ENCODE data around the gene RUVBL2. TPM values are rescaled to one million over a fixed set of nuclear protein-coding genes. Genes with fewer than 3 reads are reported as not detected.
"Not testable (repeated sequence)": the region's sequence is repeated elsewhere in the genome, so short reads cannot be mapped to it uniquely, and the experiment has no call there.

The RUVBL2 gene
- total RNA-seq, 1 donor from 2014 or later: 106 TPM

- DNase-seq (ENCODE audit: low read depth): no peak
Observed at GRCh38 chr19:49016067-49016839, 22.6 kb downstream of the RUVBL2 start.

GRCh38 chr19:49017041-49017665 is 23.5 kb downstream of the RUVBL2 start, which contains the start of gene LHB:
TSS of gene LHB (minus strand) at chr19:49017091. CDS start at chr19:49017081, 10 bp downstream.
- DNase-seq (ENCODE audit: low read depth): no peak

GRCh38 chr19:49017666-49018351 is 24.1 kb downstream of the RUVBL2 start:
- peak; percentile 52 for DNase-seq (ENCODE audit: low read depth)

- DNase-seq (ENCODE audit: low read depth): not testable (repeated sequence)
Observed at GRCh38 chr19:49018388-49019241, 24.9 kb downstream of the RUVBL2 start.

GRCh38 chr19:49019242-49019932 is 25.7 kb downstream of the RUVBL2 start:
- peak; percentile 22 for DNase-seq (ENCODE audit: low read depth)

GRCh38 chr19:49020342-49020741 is 26.7 kb downstream of the RUVBL2 start:
- no peak for DNase-seq (ENCODE audit: low read depth)

GRCh38 chr19:49020931-49021895 is 27.5 kb downstream of the RUVBL2 start:
- no peak for DNase-seq (ENCODE audit: low read depth)

- no peak for DNase-seq (ENCODE audit: low read depth)
Observed at GRCh38 chr19:49022116-49022515, 28.4 kb downstream of the RUVBL2 start.

GRCh38 chr19:49024233-49024632 is 30.5 kb downstream of the RUVBL2 start, which contains the start of gene CGB3:
TSS of gene CGB3 (minus strand) at chr19:49024333. CDS start at chr19:49023971, 362 bp downstream.
- not testable (repeated sequence) for DNase-seq (ENCODE audit: low read depth)

GRCh38 chr19:49025088-49025487 is 31.4 kb downstream of the RUVBL2 start:
- not testable (repeated sequence) for DNase-seq (ENCODE audit: low read depth)

- not testable (repeated sequence) for DNase-seq (ENCODE audit: low read depth)
Observed at GRCh38 chr19:49025599-49025998, 31.9 kb downstream of the RUVBL2 start.

GRCh38 chr19:49028686-49029085 is 35.0 kb downstream of the RUVBL2 start:
- DNase-seq (ENCODE audit: low read depth): not testable (repeated sequence)

- DNase-seq (ENCODE audit: low read depth): not testable (repeated sequence)
Observed at GRCh38 chr19:49029749-49030148, 36.1 kb downstream of the RUVBL2 start.

- DNase-seq (ENCODE audit: low read depth): not testable (repeated sequence)
Observed at GRCh38 chr19:49030323-49030722, 36.6 kb downstream of the RUVBL2 start.

GRCh38 chr19:49031642-49032301 is 38.1 kb downstream of the RUVBL2 start, which contains the start of gene CGB2:
TSS of gene CGB2 (plus strand) at chr19:49031890. CDS start at chr19:49032096, 206 bp downstream.
- not testable (repeated sequence) for DNase-seq (ENCODE audit: low read depth)

- not testable (repeated sequence) for DNase-seq (ENCODE audit: low read depth)
Observed at GRCh38 chr19:49036815-49037214, 43.1 kb downstream of the RUVBL2 start, which contains the start of gene CGB1. TSS of gene CGB1 (minus strand) at chr19:49036895. CDS start at chr19:49036711, 184 bp downstream.

GRCh38 chr19:49038111-49038510 is 44.4 kb downstream of the RUVBL2 start:
- DNase-seq (ENCODE audit: low read depth): not testable (repeated sequence)
